H1 (cell line): Measurements from ENCODE around the gene ARHGAP6. TPM values are rescaled to one million over a fixed set of nuclear protein-coding genes. Genes with fewer than 3 reads are reported as not detected.

Experiments
- CTCF ChIA-PET: fragments of 300-600 bp; sonication (Branson Sonifier 250); formaldehyde crosslinking; loops from one replicate; lab custom pipeline; 2021; ENCODE audit not compliant: partially characterized antibody; lab: Charles Lee
- POLR2A ChIA-PET: fragments of 300-600 bp; sonication (Branson Sonifier 250); formaldehyde crosslinking; loops from one replicate; lab custom pipeline; 2021; ENCODE audit warnings: inconsistent platforms; ENCODE audit not compliant: partially characterized antibody; lab: Charles Lee
- DNase-seq, 2 experiments: peaks; one replicate each; pipeline versions ENCODE4 v3.0.0 to v3.0.0-alpha.2; 2010 to 2022; ENCODE audit warnings: low spot score in 2 of 2, low read depth in 1 of 2, mixed read lengths in 1 of 2
- FAIRE-seq: peaks from 2 replicates; lab custom pipeline; 2011; peaks lifted over from hg19 to GRCh38; lab: Jason Lieb, UNC
- H2AFZ ChIP-seq: 2 replicates; pipeline ENCODE4 v1.8.1; 2012; ENCODE audit warnings: low read length, inconsistent platforms
- H2AK5ac ChIP-seq: 2 replicates; pipeline ENCODE4 v1.6.1; 2013; ENCODE audit warnings: low read depth, low read length
- H2BK120ac ChIP-seq: replicated peaks from 2 replicates; pipeline ENCODE3; 2013; ENCODE audit warnings: low read depth, low read length, inconsistent platforms
- H2BK12ac ChIP-seq: 2 replicates; pipeline ENCODE4 v1.6.1; 2013; ENCODE audit warnings: low read depth, low read length
- H2BK15ac ChIP-seq: 2 replicates; pipeline ENCODE4 v1.6.1; 2013; ENCODE audit warnings: low read length
- H2BK20ac ChIP-seq: 2 replicates; pipeline ENCODE4 v1.6.1; 2013; ENCODE audit warnings: low read length
- H2BK5ac ChIP-seq: 2 replicates; pipeline ENCODE4 v1.6.1; 2013; ENCODE audit warnings: low read depth, low read length
- H3K14ac ChIP-seq: 2 replicates; pipeline ENCODE4 v1.6.1; 2013; ENCODE audit warnings: inconsistent platforms; ENCODE audit not compliant: insufficient read length
- H3K18ac ChIP-seq: 2 replicates; pipeline ENCODE4 v1.6.1; 2013; ENCODE audit warnings: low read length; ENCODE audit errors: extremely low read depth
- H3K23ac ChIP-seq: 2 replicates; pipeline ENCODE4 v1.6.1; 2013; ENCODE audit warnings: inconsistent platforms; ENCODE audit not compliant: insufficient read length
- H3K23me2 ChIP-seq: 2 replicates; pipeline ENCODE4 v1.6.1; 2013; ENCODE audit warnings: low read depth, low read length
- H3K27ac ChIP-seq: 2 replicates; pipeline ENCODE4 v1.6.1; 2011; ENCODE audit warnings: low read depth, low read length, inconsistent platforms
- H3K27me3 ChIP-seq, 4 experiments: replicated peaks in 1 of 4; 1 replicate in 1 of 4; 2 replicates in 3 of 4; pipeline versions ENCODE4 v1.6.1 to v1.8.1; 2011 to 2013; ENCODE audit warnings: low read length in 3 of 4, mild to moderate bottlenecking in 3 of 4, inconsistent platforms in 2 of 4, mixed read lengths in 2 of 4, moderate library complexity in 1 of 4; ENCODE audit not compliant: control insufficient read depth in 3 of 4, insufficient read depth in 3 of 4; ENCODE audit errors: extremely low read depth in 1 of 4
- H3K36me3 ChIP-seq, 4 experiments: 2 replicates each; pipeline versions ENCODE4 v1.6.1 to v1.8.1; 2011 to 2013; ENCODE audit warnings: mild to moderate bottlenecking in 4 of 4, low read length in 3 of 4, moderate library complexity in 2 of 4, control low read depth in 1 of 4, inconsistent platforms in 1 of 4; ENCODE audit not compliant: insufficient read depth in 4 of 4, control insufficient read depth in 2 of 4
- H3K4ac ChIP-seq: replicated peaks from 2 replicates; pipeline ENCODE3; 2013; ENCODE audit warnings: low read length, low read depth, mixed read lengths, inconsistent platforms; ENCODE audit not compliant: insufficient read length
- H3K4me1 ChIP-seq, 4 experiments: replicated peaks in 1 of 4; 1 replicate in 1 of 4; 2 replicates in 3 of 4; pipeline versions ENCODE4 v1.6.1 to v1.8.1; 2011 to 2013; ENCODE audit warnings: low read length in 3 of 4, inconsistent platforms in 2 of 4, mixed read lengths in 1 of 4; ENCODE audit not compliant: insufficient read depth in 4 of 4, control insufficient read depth in 3 of 4
- H3K4me2 ChIP-seq, 2 experiments: 2 replicates each; pipeline versions ENCODE4 v1.6.1 to v1.8.1; 2011 to 2013; ENCODE audit warnings: low read depth in 2 of 2, low read length in 2 of 2, control low read depth in 1 of 2, inconsistent platforms in 1 of 2, mild to moderate bottlenecking in 1 of 2; ENCODE audit not compliant: insufficient read depth in 1 of 2
- H3K4me3 ChIP-seq, 4 experiments: fragments of 200-600, 300-600 bp in 1 of 4; sonication (generic), shearing (Covaris generic), sonication (Bioruptor Twin) in 1 of 4; 2 replicates each; pipeline versions ENCODE4 v1.5.1 to v1.8.1; 2011 to 2016; ENCODE audit warnings: low read length in 4 of 4, low read depth in 3 of 4, control low read depth in 2 of 4, inconsistent platforms in 2 of 4, mild to moderate bottlenecking in 2 of 4, mixed read lengths in 1 of 4, moderate library complexity in 1 of 4; ENCODE audit not compliant: insufficient read depth in 2 of 4; ENCODE audit errors: extremely low read depth in 1 of 4
- H3K56ac ChIP-seq: replicated peaks from 2 replicates; pipeline ENCODE3; 2013; ENCODE audit warnings: low read depth, mild to moderate bottlenecking, mixed read lengths, low read length, inconsistent platforms; ENCODE audit not compliant: insufficient read length
- H3K79me1 ChIP-seq: 2 replicates; pipeline ENCODE4 v1.6.1; 2013; ENCODE audit warnings: low read depth, low read length, control low read depth
- H3K79me2 ChIP-seq, 2 experiments: 2 replicates each; pipeline versions ENCODE4 v1.6.1 to v1.8.1; 2012 to 2013; ENCODE audit warnings: low read length in 2 of 2, mild to moderate bottlenecking in 2 of 2, inconsistent platforms in 1 of 2; ENCODE audit not compliant: insufficient read depth in 2 of 2, control insufficient read depth in 1 of 2
- H3K9ac ChIP-seq, 4 experiments: replicated peaks in 1 of 4; 1 replicate in 1 of 4; 2 replicates in 3 of 4; pipeline versions ENCODE4 v1.6.1 to v1.8.1; 2011 to 2013; ENCODE audit warnings: low read depth in 3 of 4, low read length in 3 of 4, control low read depth in 2 of 4, mild to moderate bottlenecking in 2 of 4, moderate library complexity in 2 of 4, inconsistent platforms in 1 of 4; ENCODE audit errors: extremely low read depth in 1 of 4
- H3K9me3 ChIP-seq, 2 experiments: 2 replicates each; pipeline versions ENCODE4 v1.6.1 to v1.8.1; 2012 to 2013; ENCODE audit warnings: mild to moderate bottlenecking in 2 of 2, moderate library complexity in 2 of 2, control low read depth in 1 of 2, inconsistent platforms in 1 of 2, low read depth in 1 of 2, low read length in 1 of 2, mixed read lengths in 1 of 2; ENCODE audit not compliant: insufficient read depth in 2 of 2
- H4K20me1 ChIP-seq, 2 experiments: replicated peaks in 1 of 2; 2 replicates each; pipeline versions ENCODE3 to v1.8.1; 2011 to 2013; ENCODE audit warnings: inconsistent platforms in 2 of 2, low read length in 2 of 2, mild to moderate bottlenecking in 1 of 2; ENCODE audit not compliant: insufficient read depth in 2 of 2, control insufficient read depth in 1 of 2
- H4K5ac ChIP-seq: 2 replicates; pipeline ENCODE4 v1.6.1; 2013; ENCODE audit warnings: low read length, low read depth, mixed read lengths, inconsistent platforms; ENCODE audit not compliant: insufficient read length
- H4K8ac ChIP-seq: 2 replicates; pipeline ENCODE4 v1.8.0; 2013; ENCODE audit warnings: mild to moderate bottlenecking, moderate library complexity, low read length, inconsistent platforms; ENCODE audit not compliant: insufficient read depth; ENCODE audit errors: extremely low read depth
- H4K91ac ChIP-seq: replicated peaks from 2 replicates; pipeline ENCODE3; 2013; ENCODE audit warnings: low read length, mixed read lengths, inconsistent platforms; ENCODE audit not compliant: insufficient read length
- ASH2L ChIP-seq: fragments of 200-600, 300-600 bp; sonication (generic); IDR thresholded peaks from one replicate; pipeline ENCODE4 v1.7.1; 2017; ENCODE audit warnings: low read length
- ATF2 ChIP-seq: IDR thresholded peaks from 2 replicates; pipeline ENCODE4 v1.6.1; 2012; ENCODE audit warnings: low read length, inconsistent platforms
- ATF3 ChIP-seq: IDR thresholded peaks from 2 replicates; pipeline ENCODE4 v1.6.1; 2011; ENCODE audit warnings: low read depth, mild to moderate bottlenecking, low read length; ENCODE audit not compliant: insufficient read depth
- CHD2 ChIP-seq: IDR thresholded peaks from 2 replicates; pipeline ENCODE4 v1.6.1; 2012; ENCODE audit warnings: low read length, improper control_type of control experiment
- CREB1 ChIP-seq: IDR thresholded peaks from 2 replicates; pipeline ENCODE4 v1.6.1; 2012; ENCODE audit warnings: inconsistent platforms
- E2F6 ChIP-seq: IDR thresholded peaks from 2 replicates; pipeline ENCODE4 v1.6.1; 2012; ENCODE audit warnings: inconsistent platforms
- KDM1A ChIP-seq: fragments of 200-600, 300-600 bp; sonication (generic); IDR thresholded peaks from 2 replicates; pipeline ENCODE4 v1.7.1; 2016; ENCODE audit warnings: mild to moderate bottlenecking, low read length, borderline replicate concordance
- KDM5A ChIP-seq: fragments of 200-600 bp; IDR thresholded peaks from 2 replicates; pipeline ENCODE4 v1.7.1; 2012; ENCODE audit warnings: mild to moderate bottlenecking, low read length, inconsistent platforms, mixed read lengths
- RBBP5 ChIP-seq: IDR thresholded peaks from 2 replicates; pipeline ENCODE4 v1.7.1; 2012; ENCODE audit warnings: low read depth, mild to moderate bottlenecking, inconsistent platforms, low read length, moderate library complexity, borderline replicate concordance
- RNF2 ChIP-seq: fragments of 200-900, 300-1000 bp; sonication (generic); IDR thresholded peaks from 2 replicates; pipeline ENCODE4 v1.7.1; 2016; ENCODE audit warnings: borderline replicate concordance, low read depth, mild to moderate bottlenecking, antibody characterized with exemption, low read length; ENCODE audit not compliant: poor library complexity, severe bottlenecking; ENCODE audit errors: missing control alignments
- TBP ChIP-seq: IDR thresholded peaks from 2 replicates; pipeline ENCODE4 v1.6.1; 2011; ENCODE audit warnings: low read depth, low read length, improper control_type of control experiment
- ZNF274 ChIP-seq: IDR thresholded peaks from 2 replicates; pipeline ENCODE4 v1.7.0; 2012; ENCODE audit warnings: low read length, borderline replicate concordance; ENCODE audit errors: extremely low read depth
- WGBS, 2 experiments: shearing (Covaris generic) in 1 of 2; methylation state at CpG; one replicate each; pipeline versions ENCODE4 v1.1.6 to v1.1.7; 2013 to 2015; ENCODE audit warnings: low lambda C conversion rate in 2 of 2, mixed read lengths in 2 of 2, inconsistent platforms in 1 of 2, low coverage in 1 of 2, missing lambda C conversion rate in 1 of 2; ENCODE audit not compliant: insufficient replicate concordance in 2 of 2, insufficient coverage in 1 of 2, insufficient read length in 1 of 2; ENCODE audit errors: extremely low coverage in 1 of 2, missing lambda C conversion rate in 1 of 2; 5-methylcytosine and 5-hydroxymethylcytosine counted together
- polyA plus RNA-seq, 7 experiments: library from polyadenylated mRNA; depleted of rRNA in 3 of 7; stranded (reverse) in 5 of 7; unstranded in 2 of 7; fragments of >200 nt in 5 of 7; fragments of 200-250 nt in 2 of 7; gene quantifications; 1 replicate in 5 of 7; 2 replicates in 1 of 7; 4 replicates in 1 of 7; pipeline versions ENCODE4 v1.2.1 to v1.2.3, GENCODE V29; 2011 to 2013; ENCODE audit warnings: missing spikeins in 2 of 7, mixed read lengths in 2 of 7
- total RNA-seq: library from RNA; stranded (reverse); fragmentation: NEBNext Ultra II Directional; extraction: Animal tissue kit (Norgen Biotek cat#: 25700); gene quantifications from 2 replicates; pipeline ENCODE4 v1.2.1, GENCODE V29; 2021

Gene ARHGAP6
- total and polyA plus RNA-seq, 2 of the 8 experiments (the other 6 are each of a cell fraction or from before 2014, with no cell fraction given): 0.35 to 0.82 TPM

GRCh38 chrX:11269006-11269405 is 396.7 kb downstream of the ARHGAP6 start:
- DNase-seq: no peak
- Histone ChIP-seq H3K4me1 (no peaks in the 10 kb centered on the region), H2BK12ac (no peak overlapping the region), H3K4me2 (no peak overlapping the region), H3K27ac (no peak overlapping the region), H3K27me3 (no peaks in the 10 kb centered on the region), H3K79me1 (no peaks in the 10 kb centered on the region), H2BK20ac (no peak overlapping the region), H2BK5ac (no peak overlapping the region), H3K4ac (no peak overlapping the region), H4K91ac (no peak overlapping the region), H4K5ac (no peak overlapping the region), H2BK15ac (no peak overlapping the region), H3K23me2 (no peaks in the 10 kb centered on the region), H2AK5ac (no peak overlapping the region), H2BK120ac (no peak overlapping the region), H3K9ac (no peak overlapping the region), H3K9me3 (no peaks in the 10 kb centered on the region), H4K8ac (no peak overlapping the region), H3K4me3 (no peak overlapping the region), H3K23ac (no peak overlapping the region), H3K79me2 (no peaks in the 10 kb centered on the region), H4K20me1 (no peaks in the 10 kb centered on the region), H3K56ac (no peak overlapping the region), H2AFZ (no peak overlapping the region), H3K36me3 (no peaks in the 10 kb centered on the region), H3K18ac (no peak overlapping the region), H3K14ac (no peak overlapping the region)
- FAIRE-seq: no peak
- POLR2A ChIA-PET: no interaction called here
- CTCF ChIA-PET: no interaction called here
- WGBS, 2 experiments: 87% methylated on average over 3 of the region's 3 CpGs; no CpG with 5 or more reads in 1 of the 2 experiments
- TF ChIP-seq KDM5A: no peak
- TF ChIP-seq ATF3: no peak
- TF ChIP-seq TBP: no peak
- no peak for TF ChIP-seq CHD2
- TF ChIP-seq E2F6: no peak
- TF ChIP-seq RBBP5: no peak
- no peak for TF ChIP-seq ATF2
- no peak for TF ChIP-seq RNF2
- no peak for TF ChIP-seq ASH2L
- no peak for TF ChIP-seq CREB1
- TF ChIP-seq KDM1A: no peak
- TF ChIP-seq ZNF274: no peak
